Stimulated activated naive CD8-positive, alpha-beta T cell treated with anti-CD3 and anti-CD28 coated beads, Interleukin-15, amount 100 ng/mL, for 72 hours (primary cell): Measurements from ENCODE around the gene CCNL1.
A peak's percentile ranks its signal among the peaks of the same experiment; 100 is the strongest.
"Not testable (repeated sequence)": the region's sequence is repeated elsewhere in the genome, so short reads cannot be mapped to it uniquely, and the experiment has no call there.

Experiments
- ATAC-seq: fragments of 150-1000 bp; cut with Tn5 transposase; 2 replicates; pipeline ENCODE4 v1.10.0; 2021; ENCODE audit warnings: mild to moderate bottlenecking, moderate library complexity
- DNase-seq, 2 donors: peaks; one replicate each; pipeline ENCODE4 v3.0.0; 2021 to 2022
- H3K27ac Mint-ChIP-seq, 2 donors: one replicate each; pipeline ENCODE4 v1.8.0; 2022; ENCODE audit warnings: mild to moderate bottlenecking in 2 of 2, mixed read lengths in 2 of 2, moderate library complexity in 2 of 2
- H3K27me3 Mint-ChIP-seq: one replicate; pipeline ENCODE4 v1.8.0; 2022; ENCODE audit warnings: mixed read lengths
- H3K4me1 Mint-ChIP-seq: one replicate; pipeline ENCODE4 v1.8.0; 2022; ENCODE audit warnings: mild to moderate bottlenecking, mixed read lengths
- H3K4me3 Mint-ChIP-seq, 2 donors: one replicate each; pipeline ENCODE4 v1.8.0; 2022; ENCODE audit warnings: mild to moderate bottlenecking in 2 of 2, mixed read lengths in 2 of 2, moderate library complexity in 1 of 2
- H3K9me3 Mint-ChIP-seq, 2 donors: one replicate each; pipeline ENCODE4 v1.8.0; 2022; ENCODE audit warnings: mixed read lengths in 2 of 2

CCNL1 gene

DNA sequence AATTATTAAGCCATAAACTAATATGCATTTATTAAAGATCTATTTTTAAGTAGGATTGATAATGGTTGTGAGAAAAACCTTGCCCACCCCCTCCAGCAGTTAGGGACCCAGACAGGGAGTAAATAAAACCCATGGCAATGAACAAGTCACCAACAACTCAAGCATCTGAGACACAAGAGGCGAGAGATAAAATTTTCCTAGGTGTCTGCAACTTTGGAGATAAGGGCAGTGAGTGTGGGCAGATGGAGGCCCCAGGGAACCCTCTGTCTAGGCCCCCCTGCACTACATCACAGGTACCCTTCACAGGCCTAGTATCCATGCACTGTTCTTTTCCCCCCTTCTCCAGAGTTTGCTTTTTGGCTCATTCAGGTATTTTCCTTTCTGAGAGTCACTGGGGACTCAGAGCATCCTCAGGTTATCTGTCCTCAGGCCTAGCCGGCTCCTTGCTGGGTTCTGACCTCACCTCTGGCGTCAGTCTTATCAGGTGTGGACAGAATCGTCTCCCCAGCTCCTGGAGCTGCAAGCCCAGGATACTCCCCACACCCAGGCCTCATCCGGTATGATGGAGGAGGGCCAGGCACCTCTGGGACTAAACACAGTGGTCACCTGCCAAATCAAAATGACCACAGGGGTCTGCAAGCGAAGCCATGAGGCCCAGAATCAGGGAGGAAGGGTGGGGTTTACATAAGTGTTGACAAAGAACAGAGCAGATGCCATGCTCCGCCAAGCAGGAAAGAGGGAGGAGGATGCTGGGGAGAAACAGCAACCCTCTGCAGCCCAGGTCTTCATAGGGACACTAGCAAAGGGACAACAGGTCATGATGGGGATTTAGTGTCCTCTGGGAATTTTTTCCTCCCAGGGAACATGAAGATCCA, 50.4 kb downstream of the CCNL1 start:
- no peaks in the 10 kb centered on the region for H3K27me3 Mint-ChIP-seq
- ATAC-seq = no peak
- no peak overlapping the region for H3K4me3 Mint-ChIP-seq
- no peak overlapping the region for H3K27ac Mint-ChIP-seq
- H3K4me1 Mint-ChIP-seq = peaks cover 20% of the 10 kb centered on the region
- no peaks in the 10 kb centered on the region for H3K9me3 Mint-ChIP-seq
- no peak for DNase-seq

DNA sequence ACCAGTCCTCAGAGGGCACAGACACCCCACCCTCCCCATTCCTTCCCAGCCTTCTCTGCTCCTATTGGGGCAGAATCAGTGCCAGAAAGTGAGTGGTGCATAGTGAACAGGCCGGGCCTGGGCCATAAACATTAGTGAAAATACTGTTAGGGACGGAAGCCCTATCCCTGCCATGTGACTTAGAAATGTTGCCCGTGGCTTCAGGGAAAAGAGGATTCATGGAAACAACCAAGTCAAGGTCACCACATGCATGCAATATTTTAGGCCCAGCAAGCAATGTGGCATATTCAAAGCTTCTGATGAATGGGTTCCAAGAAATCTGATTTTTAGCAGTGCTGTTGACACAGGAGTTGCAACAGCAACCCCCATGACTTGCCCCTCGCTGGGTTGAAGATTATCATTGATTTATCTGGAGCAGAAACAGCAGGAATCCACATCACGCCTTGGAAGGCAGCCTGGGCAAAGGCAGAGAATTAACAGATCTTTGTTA, 52.3 kb downstream of the CCNL1 start:
- Mint-ChIP-seq H3K27me3 (no peaks in the 10 kb centered on the region), H3K4me1 (peaks cover 29% of the 10 kb centered on the region), H3K9me3 (no peaks in the 10 kb centered on the region), H3K27ac (no peak overlapping the region), H3K4me3 (no peak overlapping the region)
- ATAC-seq (no peak), DNase-seq (no peak)

DNA sequence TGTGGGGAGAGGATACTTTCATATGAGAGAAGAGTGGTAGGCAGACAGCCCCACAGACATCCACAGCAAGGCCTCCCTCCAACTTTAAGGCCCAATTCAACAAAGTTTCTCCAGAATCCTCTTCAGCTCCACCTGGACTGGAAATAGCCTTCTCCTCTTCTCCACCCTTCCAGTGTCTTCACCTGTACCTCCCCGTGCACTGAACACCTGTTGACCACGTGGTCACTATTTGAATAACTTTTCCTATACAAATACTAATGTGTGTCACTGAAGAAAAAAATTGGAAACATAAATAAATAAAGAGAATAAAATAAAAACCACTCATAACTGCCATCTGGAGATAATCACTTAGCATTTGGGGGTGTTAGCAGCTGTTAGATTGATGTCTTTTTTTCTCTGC, 52.9 kb downstream of the CCNL1 start:
- H3K27me3 Mint-ChIP-seq = no peaks in the 10 kb centered on the region
- H3K4me1 Mint-ChIP-seq = peaks cover 28% of the 10 kb centered on the region
- ATAC-seq (no peak), DNase-seq (no peak)
- peak overlapping the region in 1 of 2 donors; percentile 8 for H3K27ac Mint-ChIP-seq
- no peak overlapping the region for H3K4me3 Mint-ChIP-seq
- no peaks in the 10 kb centered on the region for H3K9me3 Mint-ChIP-seq

DNA sequence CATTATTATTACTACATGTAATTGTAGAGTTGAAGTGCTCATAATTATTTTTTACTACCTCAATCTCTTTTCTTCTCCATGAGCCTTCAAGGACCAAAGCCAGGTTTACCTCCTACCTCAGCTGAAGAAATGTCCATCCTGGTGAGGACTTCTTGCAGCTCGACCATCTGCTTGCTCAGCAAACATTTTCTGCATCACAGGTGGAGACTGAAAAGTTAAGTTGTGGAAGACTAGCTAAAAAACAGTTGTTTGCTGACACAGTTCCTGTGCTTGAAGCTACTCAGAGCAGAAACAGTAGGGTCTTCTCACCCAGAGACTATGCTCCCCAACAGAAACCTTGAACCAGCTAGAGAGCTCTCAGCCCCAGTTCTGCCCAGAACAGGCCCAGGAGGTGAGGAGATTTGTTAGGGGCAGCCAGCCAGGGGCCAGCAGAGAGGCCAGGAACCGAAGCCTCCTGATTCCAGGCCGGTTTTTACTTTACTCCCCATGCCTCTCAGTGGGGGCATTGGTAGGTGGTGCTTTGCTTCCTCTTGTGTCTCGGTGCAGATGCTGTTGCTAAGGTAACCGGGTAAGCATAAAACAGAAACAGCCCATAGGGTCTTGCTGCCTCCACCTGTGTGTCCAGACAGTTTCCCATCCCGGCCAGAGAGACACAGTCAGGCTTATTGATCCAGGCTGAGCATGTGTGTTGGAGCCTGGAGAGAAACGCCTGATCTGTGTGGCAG, 54.9 kb downstream of the CCNL1 start:
- Mint-ChIP-seq H3K4me3 (no peak overlapping the region), H3K4me1 (peaks cover 31% of the 10 kb centered on the region)
- DNase-seq = no peak

DNA sequence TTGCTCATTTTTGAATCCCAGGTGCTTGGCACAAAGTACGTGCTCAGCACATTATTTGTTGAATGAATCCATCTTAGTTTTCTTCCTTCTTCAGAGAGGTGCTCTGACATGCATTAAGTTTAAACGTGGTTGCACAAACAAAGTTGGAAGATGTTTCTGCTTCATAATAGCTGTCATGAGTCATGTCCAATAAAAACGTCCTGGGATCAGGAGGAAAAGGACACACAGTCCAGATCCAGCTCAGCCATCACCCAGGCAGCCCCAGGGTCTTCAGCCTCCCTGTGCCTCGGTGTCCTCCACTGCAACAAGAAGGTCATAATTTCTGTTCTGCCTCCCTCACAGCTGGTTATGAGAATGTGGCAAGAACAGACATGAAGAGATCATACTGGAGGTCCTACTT, 55.4 kb downstream of the CCNL1 start:
- H3K4me3 Mint-ChIP-seq = no peak overlapping the region
- no peak overlapping the region for H3K27ac Mint-ChIP-seq
- H3K9me3 Mint-ChIP-seq = no peaks in the 10 kb centered on the region
- ATAC-seq (no peak), DNase-seq (no peak)
- no peaks in the 10 kb centered on the region for H3K27me3 Mint-ChIP-seq
- peaks cover 36% of the 10 kb centered on the region for H3K4me1 Mint-ChIP-seq

More for the DNA sequence above, 54.9 kb downstream of the CCNL1 start:
- Mint-ChIP-seq H3K9me3 (no peaks in the 10 kb centered on the region), H3K27ac (peak overlapping the region in 1 of 2 donors; percentile 67), H3K27me3 (no peaks in the 10 kb centered on the region)
- ATAC-seq = no peak

DNA sequence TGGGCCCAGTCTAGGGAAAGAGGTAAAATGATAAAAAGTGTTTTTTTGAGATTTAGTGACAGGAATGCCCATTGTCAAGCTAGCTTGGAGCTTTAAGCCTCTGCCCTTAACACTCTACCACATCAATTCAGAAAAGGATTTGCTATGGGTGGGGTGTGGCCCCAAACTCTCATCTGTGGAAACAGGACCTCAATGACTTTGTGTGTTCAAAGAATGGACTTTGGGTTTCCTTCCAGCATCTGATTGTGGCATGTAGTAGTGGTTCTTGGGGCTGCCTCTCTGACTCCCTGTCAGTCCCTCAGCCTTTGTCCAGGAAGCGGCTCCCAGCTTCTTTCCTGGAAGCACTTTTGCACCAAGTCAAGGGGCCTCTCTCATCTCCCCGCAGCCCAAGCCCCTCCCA, 56.1 kb downstream of the CCNL1 start:
- ATAC-seq (no peak), DNase-seq (no peak)
- H3K27ac Mint-ChIP-seq = no peak overlapping the region
- no peak overlapping the region for H3K4me3 Mint-ChIP-seq
- H3K9me3 Mint-ChIP-seq = no peaks in the 10 kb centered on the region
- H3K4me1 Mint-ChIP-seq = peaks cover 43% of the 10 kb centered on the region
- H3K27me3 Mint-ChIP-seq = no peaks in the 10 kb centered on the region

DNA sequence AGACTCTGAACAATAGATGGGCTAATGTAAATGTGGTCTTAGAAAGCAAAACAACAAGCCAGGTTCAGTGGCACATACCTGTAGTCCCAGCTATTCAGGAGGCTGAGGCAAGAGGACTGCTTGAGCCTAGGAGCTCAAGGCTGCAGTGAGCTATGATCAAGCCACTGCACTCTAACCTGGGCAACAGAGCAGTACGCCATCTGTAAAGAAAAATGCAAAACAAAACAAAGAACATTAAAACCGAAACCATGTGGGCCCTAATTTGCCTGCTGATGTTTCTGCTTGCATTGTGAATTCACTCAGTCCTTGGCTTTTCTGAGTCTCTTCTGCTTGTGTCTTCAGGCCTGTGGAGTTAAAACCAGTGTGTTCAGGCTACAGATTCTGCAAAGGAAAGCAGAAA, 56.7 kb downstream of the CCNL1 start:
- Mint-ChIP-seq H3K4me1 (peaks cover 49% of the 10 kb centered on the region), H3K27ac (no peak overlapping the region), H3K9me3 (no peaks in the 10 kb centered on the region), H3K4me3 (no peak overlapping the region), H3K27me3 (no peaks in the 10 kb centered on the region)
- ATAC-seq = no peak
- DNase-seq = no peak

DNA sequence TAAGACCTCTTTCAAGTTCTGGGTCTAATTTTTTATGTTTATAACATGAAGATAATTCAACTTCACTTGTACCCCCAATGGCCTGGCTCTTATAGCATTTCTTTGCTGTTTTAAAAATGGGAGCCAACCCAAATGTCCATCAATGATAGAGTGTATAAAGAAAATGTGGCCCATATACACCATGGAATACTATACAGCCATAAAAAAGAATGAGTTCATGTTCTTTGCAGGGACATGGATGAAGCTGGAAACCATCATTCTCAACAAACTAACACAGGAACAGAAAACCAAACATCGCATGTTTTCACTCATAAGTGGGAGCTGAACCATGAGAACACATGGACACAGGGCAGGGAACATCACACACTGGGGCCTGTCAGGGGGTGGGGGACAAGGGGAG, 57.4 kb downstream of the CCNL1 start:
- not testable (repeated sequence) for H3K4me3 Mint-ChIP-seq, ATAC-seq, H3K27ac Mint-ChIP-seq, DNase-seq, H3K27me3 Mint-ChIP-seq, H3K9me3 Mint-ChIP-seq
- peaks cover 53% of the 10 kb centered on the region for H3K4me1 Mint-ChIP-seq

DNA sequence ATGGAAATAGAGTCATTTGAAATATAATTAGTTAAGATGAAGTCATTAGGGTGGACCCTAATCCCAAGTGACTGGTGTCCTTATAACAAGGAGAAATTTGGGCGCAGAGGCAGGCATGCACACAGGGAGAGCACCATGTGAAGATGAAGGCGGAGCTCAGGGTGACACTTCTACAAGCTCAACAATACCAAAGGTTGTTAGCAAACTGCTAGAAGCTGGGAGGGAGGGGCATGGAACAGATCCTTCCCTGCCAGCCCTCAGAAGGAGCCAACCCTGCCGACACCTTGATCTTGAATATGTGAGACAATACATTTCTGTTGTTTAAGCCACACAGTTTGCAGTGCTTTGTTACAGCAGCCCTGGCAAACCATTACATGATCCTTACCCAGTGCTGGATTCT, 57.8 kb downstream of the CCNL1 start:
- ATAC-seq (no peak), DNase-seq (no peak)
- Mint-ChIP-seq H3K27me3 (no peaks in the 10 kb centered on the region), H3K4me3 (no peak overlapping the region), H3K4me1 (peaks cover 53% of the 10 kb centered on the region), H3K27ac (no peak overlapping the region), H3K9me3 (no peaks in the 10 kb centered on the region)

DNA sequence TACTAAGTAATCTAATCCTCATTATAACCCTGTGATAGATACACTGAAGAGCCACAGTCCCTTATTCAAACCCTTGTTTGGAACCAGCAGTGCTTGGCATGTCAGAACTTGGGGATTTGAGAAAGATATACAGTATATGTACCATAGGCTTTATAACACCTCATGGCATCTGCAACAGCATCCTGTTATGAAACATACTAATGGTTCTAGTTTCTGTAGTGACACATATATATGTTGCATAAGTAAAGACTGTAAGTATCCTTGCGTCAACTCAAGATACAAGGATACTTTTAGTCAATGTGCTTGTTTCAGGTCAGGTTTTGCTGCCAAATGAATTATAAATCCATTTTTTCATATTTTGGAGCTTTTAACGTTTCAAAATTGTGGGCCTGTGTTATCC, 58.5 kb downstream of the CCNL1 start:
- peaks cover 53% of the 10 kb centered on the region for H3K4me1 Mint-ChIP-seq
- H3K4me3 Mint-ChIP-seq = no peak overlapping the region
- ATAC-seq (peak; percentile 44), DNase-seq (no peak)
- H3K9me3 Mint-ChIP-seq = no peaks in the 10 kb centered on the region
- no peak overlapping the region for H3K27ac Mint-ChIP-seq
- no peaks in the 10 kb centered on the region for H3K27me3 Mint-ChIP-seq

DNA sequence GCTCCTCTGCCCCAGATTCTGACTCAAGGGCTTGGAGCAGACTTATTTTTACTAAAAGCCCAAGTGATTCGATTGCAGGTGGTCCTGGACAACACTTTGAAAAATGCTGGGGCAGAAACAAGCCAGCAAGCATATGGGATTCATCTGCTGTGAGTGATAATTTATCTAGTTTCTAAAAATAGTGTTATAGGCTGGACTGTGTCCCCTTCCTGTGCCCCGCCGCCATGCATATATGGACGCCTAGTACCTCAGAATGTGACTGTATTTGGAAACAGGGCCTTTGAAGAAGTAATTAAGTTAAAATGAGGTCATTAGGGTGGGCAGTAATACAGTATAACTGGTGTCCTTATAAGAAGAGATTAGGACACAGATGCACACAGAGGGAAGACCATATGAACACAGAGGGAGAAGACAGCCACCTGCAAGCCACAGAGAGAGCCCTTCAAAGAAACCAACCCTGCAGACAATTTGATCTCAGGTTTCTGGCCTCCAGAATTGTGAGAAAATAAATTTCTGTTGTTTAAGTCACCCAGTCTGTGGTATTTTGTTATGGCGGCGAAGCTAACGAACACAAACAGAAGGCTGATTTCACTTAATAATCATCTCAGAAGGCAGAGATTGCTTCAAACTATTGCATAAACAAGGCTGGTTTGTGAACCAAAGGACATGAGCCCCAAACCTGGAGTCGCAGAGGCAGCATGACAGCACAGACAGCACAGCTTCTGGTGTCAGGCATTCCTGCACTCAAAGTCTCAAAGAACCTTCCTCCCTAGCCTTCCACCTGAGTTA, 59.1 kb downstream of the CCNL1 start:
- H3K27me3 Mint-ChIP-seq = no peaks in the 10 kb centered on the region
- no peak overlapping the region for H3K27ac Mint-ChIP-seq
- no peak for DNase-seq
- H3K4me3 Mint-ChIP-seq = no peak overlapping the region
- H3K4me1 Mint-ChIP-seq = peaks cover 51% of the 10 kb centered on the region
- ATAC-seq = no peak
- H3K9me3 Mint-ChIP-seq = no peaks in the 10 kb centered on the region

DNA sequence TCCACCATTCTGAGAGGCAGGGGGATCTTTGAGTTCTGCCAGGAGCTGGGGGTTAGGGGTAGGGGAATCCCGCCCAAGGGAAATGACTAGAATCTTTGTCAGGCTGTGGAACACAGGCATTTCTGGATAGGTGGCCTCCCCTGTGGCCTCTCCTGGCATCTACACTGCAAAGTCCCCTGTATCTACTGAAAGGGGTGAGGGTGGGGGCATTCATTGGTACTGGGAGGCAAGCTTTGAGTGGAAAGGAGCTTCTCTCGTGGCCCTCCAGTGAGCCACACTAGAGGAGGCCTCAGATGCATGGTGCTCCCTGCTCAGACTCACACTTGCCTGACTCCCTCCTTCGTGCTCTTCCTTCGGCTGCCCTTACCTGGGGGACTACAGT, 59.9 kb downstream of the CCNL1 start:
- Mint-ChIP-seq H3K27me3 (no peaks in the 10 kb centered on the region), H3K9me3 (no peaks in the 10 kb centered on the region), H3K4me3 (no peak overlapping the region), H3K4me1 (peaks cover 48% of the 10 kb centered on the region), H3K27ac (no peak overlapping the region)
- peak; percentile 73 for ATAC-seq
- peak in 1 of 2 donors; percentile 32 for DNase-seq

DNA sequence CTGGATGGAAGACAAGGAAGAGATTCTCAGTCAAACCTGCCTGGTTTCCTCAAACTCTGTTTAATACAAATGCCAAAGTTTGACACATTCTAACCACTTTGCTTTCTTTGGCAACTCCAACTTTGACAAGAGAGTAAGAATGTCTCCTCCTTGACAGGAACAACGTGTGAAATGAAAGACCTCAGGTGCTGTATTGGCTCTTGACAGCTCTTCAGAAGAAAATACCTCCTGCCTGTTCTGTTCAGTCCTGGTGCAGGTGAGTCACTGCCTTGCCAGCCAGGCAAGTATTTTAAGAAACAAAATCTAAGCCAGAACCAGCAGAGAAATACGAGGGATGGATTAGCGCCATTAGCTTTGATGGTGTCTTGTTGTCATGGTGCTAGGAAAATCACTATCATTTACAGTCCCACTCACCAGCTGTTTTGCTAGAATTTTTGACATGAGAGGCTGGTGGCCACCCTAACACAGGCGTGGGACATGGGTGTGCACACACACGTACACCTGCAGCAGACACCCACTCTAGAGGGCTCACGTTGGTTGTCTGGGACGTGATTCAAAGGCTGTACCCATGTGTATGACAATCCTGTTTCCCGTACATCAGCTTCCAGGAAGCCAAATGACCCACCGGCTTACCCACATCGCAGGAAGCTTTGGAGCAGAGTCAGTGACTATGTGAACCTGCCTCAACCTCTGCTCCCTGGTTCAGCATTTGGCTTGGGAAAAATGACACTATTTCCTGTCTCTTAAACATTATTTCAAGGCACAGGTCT, 60.4 kb downstream of the CCNL1 start:
- H3K4me1 Mint-ChIP-seq = peaks cover 48% of the 10 kb centered on the region
- ATAC-seq (peak; percentile 19), DNase-seq (no peak)
- no peak overlapping the region for H3K4me3 Mint-ChIP-seq
- no peak overlapping the region for H3K27ac Mint-ChIP-seq
- peaks cover 4% of the 10 kb centered on the region for H3K27me3 Mint-ChIP-seq
- H3K9me3 Mint-ChIP-seq = no peaks in the 10 kb centered on the region

DNA sequence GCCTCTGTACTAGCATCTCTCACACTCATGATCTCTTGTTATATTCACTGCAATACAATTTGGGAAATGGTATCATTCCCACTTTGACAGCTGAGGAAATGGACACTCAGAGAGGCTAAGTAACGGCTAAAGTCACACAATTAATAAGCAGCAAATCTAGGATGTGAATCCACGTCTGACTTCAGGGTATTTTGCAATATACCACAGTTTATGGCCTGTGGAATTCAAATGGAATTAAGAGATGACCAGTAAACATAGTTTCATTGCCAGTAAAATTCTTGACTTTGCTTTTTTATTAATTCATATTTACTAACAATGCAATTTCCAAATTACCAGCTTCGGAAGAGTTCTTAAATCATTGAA, 61.1 kb downstream of the CCNL1 start:
- no peaks in the 10 kb centered on the region for H3K9me3 Mint-ChIP-seq
- no peak for ATAC-seq
- no peak for DNase-seq
- H3K4me1 Mint-ChIP-seq = peaks cover 44% of the 10 kb centered on the region
- H3K4me3 Mint-ChIP-seq = no peak overlapping the region
- peaks cover 6% of the 10 kb centered on the region for H3K27me3 Mint-ChIP-seq
- no peak overlapping the region for H3K27ac Mint-ChIP-seq
